Fibroblast of villous mesenchyme (primary cell): ENCODE data around the gene FAM204A. TPM values are rescaled to one million over a fixed set of nuclear protein-coding genes. Genes with fewer than 3 reads are reported as not detected.
A peak's percentile ranks its signal among the peaks of the same experiment; 100 is the strongest.

ENCODE experiments used
- DNase-seq: peaks from one replicate; pipeline ENCODE4 v3.0.0-alpha.2; 2010; ENCODE audit warnings: low read depth
- H3K4me3 ChIP-seq: 2 replicates; pipeline ENCODE4 v1.5.1; 2011; ENCODE audit warnings: low read depth, mild to moderate bottlenecking, low read length
- total RNA-seq: library from RNA; depleted of rRNA; stranded (reverse); fragments of >200 nt; gene quantifications from 2 replicates; pipeline ENCODE4 v1.2.3, GENCODE V29; 2012
- TF ChIP-seq, protein P1 (sequence below): IDR thresholded peaks from 2 replicates; pipeline ENCODE4 v1.5.1; 2012; ENCODE audit warnings: low read depth, mild to moderate bottlenecking, low read length; ENCODE audit not compliant: insufficient read depth

Gene FAM204A
- 47.0 and 48.8 TPM in 2 replicates for total RNA-seq

DNA sequence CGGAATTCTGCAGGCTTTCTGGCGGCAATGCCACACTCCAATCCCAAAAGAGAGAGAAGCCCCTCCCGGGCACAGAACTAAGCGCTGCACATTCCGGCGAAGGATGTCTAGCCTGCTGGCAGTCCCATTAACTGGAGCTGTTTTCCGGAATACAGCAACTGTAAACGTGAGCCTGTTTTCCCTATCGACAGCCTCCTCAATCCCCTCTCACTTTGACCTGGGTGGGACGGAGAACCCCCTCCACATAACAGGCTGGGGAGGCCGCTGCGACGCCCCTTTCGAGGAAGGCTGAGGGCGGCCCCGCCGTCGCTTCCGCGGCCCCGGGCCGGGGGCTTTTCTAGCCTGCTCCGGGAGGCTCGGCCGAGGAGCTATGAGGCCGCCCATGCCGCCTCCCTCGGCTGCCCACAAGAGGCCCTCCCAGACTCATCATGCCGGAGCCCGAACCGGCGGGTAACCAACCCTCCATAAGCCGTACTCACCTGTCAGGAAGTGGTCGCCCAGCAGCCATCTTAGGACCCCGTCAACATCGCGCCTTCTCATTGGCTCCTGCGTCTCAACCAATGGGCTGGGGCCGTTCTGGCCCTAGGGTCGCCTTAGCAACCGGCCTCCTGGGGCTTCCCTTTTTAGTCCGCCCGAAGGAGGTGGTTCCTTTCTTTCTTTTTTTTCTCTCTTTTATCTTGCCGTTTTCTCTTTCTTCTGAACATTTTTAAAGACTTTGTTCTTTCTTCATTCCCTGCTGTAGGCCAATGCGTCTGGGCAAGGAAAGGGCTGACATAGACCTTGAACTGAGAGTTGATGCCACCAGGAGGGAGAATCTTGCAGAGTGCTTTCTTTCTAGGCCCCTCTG lies at the start of gene FAM204A:
Gene FAM204A, minus strand, starts transcription at position 534 of the 847 bp plus-strand sequence. CDS start 5,909 bp downstream, outside the sequence.
- H3K4me3 ChIP-seq = peak within 1 kb of the TSS; percentile 98
- TF ChIP-seq, protein P1, sequence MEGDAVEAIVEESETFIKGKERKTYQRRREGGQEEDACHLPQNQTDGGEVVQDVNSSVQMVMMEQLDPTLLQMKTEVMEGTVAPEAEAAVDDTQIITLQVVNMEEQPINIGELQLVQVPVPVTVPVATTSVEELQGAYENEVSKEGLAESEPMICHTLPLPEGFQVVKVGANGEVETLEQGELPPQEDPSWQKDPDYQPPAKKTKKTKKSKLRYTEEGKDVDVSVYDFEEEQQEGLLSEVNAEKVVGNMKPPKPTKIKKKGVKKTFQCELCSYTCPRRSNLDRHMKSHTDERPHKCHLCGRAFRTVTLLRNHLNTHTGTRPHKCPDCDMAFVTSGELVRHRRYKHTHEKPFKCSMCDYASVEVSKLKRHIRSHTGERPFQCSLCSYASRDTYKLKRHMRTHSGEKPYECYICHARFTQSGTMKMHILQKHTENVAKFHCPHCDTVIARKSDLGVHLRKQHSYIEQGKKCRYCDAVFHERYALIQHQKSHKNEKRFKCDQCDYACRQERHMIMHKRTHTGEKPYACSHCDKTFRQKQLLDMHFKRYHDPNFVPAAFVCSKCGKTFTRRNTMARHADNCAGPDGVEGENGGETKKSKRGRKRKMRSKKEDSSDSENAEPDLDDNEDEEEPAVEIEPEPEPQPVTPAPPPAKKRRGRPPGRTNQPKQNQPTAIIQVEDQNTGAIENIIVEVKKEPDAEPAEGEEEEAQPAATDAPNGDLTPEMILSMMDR = no peak
- DNase-seq = peak; percentile 94

DNA sequence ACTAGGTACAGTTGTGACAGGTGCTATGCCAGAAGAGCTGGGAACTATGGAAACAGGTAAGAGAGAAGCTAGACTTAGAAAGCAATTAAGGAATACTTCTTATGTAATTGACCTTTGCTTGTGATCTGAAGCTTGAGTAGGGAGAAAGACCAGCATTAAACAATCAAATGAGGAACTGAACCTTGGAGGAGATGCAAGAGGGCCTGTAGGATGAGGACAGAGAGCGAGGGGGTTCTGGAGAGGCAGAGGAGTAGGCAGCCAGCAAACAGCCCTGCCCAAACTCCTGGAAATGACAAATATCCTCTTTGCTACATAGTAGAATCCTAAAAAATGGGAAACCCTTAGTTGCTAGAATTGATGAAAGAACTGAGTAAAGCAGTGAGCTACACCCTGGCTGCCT lies 41.6 kb upstream of the FAM204A start:
- TF ChIP-seq, protein P1 = no peak
- no peak for DNase-seq
- H3K4me3 ChIP-seq = no peak overlapping the region

DNA sequence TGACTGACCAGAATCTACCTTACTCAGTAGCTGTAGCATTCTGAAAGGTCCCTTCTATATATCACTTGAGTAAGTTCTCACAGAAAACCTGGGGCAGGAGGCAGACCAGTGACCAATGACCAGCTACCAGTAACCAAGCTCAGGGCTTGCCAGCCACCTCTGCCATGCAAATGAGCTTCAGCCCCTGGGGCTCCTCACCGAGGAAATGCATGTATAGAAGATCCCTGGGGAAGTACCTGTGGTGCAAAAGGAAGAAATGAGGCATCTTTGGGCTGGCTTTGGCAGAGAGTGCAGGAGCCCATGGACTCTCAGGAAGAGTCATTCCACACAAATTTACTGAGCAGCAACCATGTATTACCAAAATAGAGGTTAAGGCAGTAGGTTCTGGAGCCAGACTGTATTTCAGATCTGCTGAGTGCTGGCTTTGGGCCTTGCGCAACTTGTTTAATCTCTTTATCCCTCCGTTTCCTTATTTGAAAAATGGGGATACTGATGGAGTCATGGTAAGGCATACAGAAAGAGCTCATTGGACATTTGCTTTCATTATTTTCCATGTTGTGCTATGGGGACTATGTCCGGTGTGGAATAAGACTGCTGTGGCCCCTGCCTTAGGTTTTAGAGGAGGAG lies 41.1 kb upstream of the FAM204A start:
- H3K4me3 ChIP-seq = no peak overlapping the region
- DNase-seq = no peak
- TF ChIP-seq, protein P1 = no peak

DNA sequence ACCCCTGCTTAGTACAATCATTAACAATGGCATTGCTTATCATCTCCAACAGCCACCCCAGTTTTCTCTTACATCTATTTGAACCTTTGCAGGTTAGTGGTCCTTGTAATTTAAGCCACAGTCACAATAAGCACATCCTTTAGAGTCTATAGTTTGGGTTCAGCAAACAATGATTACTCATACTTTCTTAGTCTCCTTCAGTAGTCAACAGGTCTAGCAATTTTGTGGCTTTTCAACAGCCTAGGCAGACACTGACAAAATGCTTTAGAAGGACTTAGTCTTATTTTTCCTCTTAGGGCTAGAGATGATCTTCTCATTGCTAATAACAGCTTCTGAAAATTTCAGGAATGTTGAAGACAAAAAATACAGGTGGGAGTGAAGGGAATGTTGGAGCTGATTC lies 32.3 kb upstream of the FAM204A start:
- no peak for DNase-seq
- TF ChIP-seq, protein P1 = no peak
- H3K4me3 ChIP-seq = no peak overlapping the region

DNA sequence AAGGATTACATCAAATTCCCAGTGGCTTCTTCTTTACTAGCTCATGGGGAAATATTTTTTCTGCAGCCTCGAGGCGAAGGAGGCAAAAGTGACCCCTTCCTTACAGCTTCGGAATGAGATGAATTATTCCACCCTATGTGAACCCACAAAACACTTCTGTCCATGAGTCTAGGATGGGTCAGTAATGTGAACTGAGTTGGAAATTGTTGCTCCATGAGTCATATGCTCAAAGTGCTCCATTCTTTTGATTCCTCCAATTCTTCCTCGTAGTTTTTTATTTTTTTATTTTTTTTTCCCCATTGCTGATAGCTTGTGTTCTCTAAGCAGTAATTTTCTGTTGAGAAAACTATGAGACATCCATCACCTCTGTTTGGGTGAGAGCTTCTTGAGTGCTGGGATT lies 31.7 kb upstream of the FAM204A start:
- TF ChIP-seq, protein P1 = no peak

DNA sequence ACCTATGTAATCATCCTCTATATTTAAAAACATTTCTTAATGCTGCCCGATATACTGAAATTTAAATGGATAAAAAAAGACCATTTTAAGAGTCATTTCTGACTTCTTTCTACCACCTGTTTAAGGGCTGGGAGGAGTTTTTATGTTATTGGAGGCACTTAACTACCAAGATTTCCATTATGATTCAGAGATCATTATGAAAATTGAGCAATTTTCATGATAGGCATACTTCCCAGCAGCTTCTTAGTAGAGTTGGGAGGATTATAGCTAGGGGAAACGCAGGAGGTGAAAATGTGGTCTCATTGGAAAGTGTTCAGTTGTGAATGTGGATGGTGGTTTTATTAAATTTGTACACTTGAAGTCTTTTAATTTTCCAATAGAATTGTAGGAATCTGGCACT lies 28.4 kb upstream of the FAM204A start:
- H3K4me3 ChIP-seq = no peak overlapping the region
- TF ChIP-seq, protein P1 = no peak
- no peak for DNase-seq

More for the DNA sequence above, 31.7 kb upstream of the FAM204A start:
- no peak overlapping the region for H3K4me3 ChIP-seq
- DNase-seq = peak; percentile 42
